Glomerular endothelial cell (primary cell): ENCODE results near the gene CLDN6. TPM values are rescaled to one million over a fixed set of nuclear protein-coding genes. Genes with fewer than 3 reads are reported as not detected.

Source experiments
- DNase-seq: peaks from one replicate; pipeline ENCODE4 v3.0.0-alpha.2; 2011; ENCODE audit warnings: low read depth, low spot score; ENCODE audit errors: extremely low read depth
- total RNA-seq: library from RNA; depleted of rRNA; stranded (reverse); fragments of >200 nt; gene quantifications from 2 replicates; pipeline ENCODE4 v1.2.3, GENCODE V29; 2015

Gene CLDN6
- total RNA-seq, 1 donor from 2014 or later: 0.12 TPM

GRCh38 chr16:2974319-2975056, 43.5 kb downstream of the CLDN6 start:
- no peak for DNase-seq

DNA sequence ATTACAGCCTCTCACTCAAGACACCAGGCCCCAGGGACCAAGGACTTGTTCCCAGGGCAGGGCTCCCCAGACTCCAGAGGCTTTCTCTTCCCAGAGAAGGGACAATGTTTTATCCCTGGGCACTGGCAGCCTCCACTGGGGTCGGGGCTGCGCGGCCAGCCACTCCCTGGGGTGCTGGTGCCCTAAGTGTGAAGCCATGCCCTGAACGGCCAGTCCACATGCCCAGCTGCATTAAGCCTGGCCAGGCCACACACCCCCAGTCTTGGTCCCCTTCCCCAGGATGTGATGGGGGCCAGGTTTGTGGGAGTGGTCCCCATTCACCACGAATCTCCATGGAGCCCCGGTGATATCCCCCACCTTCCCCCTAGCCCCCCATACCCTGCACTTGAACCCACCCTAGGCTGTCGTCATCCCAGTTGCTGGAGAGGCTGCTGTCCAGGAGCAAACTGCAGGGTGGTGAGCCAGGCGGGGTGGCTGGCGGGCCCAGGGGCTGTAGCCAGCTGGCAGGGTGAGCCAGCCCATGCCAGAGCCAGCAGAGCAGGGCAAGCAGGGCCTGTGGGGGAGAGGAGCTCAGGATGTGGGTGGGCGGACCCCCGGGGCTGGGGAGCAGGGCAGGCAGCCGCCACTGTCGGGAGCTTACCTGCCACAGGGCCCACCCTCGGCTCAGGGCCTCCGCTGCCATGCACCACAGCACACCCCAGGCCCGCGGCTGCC, 44.2 kb downstream of the CLDN6 start:
- DNase-seq: no peak

GRCh38 chr16:2973093-2973492, 44.9 kb downstream of the CLDN6 start:
- DNase-seq: no peak

- no peak for DNase-seq
Measured at GRCh38 chr16:2971985-2972784, 45.8 kb downstream of the CLDN6 start.

DNA sequence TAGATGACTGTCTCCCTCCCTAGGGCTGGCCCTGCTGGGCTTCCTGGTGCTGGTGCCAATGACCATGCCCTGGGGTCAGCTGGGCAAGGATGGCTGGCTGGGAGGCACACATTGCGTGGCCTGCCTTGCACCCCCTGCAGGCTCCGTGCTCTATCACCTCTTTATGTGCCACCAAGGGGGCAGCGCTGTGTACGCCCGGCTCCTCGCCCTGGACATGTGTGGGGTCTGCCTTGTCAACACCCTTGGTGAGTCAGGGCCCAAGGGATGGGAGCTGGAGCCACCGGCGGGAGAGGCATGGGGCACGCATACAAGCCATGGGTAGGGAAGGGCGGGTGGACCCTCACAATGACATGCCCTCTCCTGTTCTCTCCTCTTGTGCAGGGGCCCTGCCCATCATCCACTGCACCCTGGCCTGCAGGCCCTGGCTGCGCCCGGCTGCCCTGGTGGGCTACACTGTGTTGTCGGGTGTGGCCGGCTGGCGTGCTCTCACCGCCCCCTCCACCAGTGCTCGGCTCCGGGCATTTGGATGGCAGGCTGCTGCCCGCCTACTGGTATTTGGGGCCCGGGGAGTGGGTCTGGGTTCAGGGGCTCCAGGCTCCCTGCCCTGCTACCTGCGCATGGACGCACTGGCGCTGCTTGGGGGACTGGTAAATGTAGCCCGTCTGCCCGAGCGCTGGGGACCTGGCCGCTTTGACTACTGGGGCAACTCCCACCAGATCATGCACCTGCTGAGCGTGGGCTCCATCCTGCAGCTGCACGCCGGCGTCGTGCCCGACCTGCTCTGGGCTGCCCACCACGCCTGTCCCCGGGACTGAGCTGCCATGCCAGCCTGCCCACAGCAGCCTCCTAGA, 46.6 kb downstream of the CLDN6 start:
- DNase-seq: no peak

DNA sequence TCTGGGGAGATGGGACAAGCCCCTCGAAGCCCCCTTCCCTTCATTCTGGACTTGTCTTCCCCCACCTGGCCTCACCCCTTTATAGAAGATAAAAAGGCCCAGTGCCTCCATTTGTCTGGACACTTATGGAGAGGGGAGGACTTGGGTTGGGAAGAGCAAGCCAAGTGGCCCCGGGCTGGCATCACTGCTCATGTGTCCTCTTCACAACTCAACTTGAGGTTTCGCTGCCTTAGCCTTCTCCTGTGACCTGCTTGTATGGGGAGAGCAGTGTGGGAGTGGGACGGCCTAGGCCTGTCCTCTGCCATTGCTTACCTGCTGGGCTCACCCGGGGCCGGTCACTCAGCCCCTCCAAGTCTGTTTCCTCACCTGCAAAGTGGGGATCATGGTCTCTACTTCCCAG, 47.4 kb downstream of the CLDN6 start:
- DNase-seq: no peak

DNA sequence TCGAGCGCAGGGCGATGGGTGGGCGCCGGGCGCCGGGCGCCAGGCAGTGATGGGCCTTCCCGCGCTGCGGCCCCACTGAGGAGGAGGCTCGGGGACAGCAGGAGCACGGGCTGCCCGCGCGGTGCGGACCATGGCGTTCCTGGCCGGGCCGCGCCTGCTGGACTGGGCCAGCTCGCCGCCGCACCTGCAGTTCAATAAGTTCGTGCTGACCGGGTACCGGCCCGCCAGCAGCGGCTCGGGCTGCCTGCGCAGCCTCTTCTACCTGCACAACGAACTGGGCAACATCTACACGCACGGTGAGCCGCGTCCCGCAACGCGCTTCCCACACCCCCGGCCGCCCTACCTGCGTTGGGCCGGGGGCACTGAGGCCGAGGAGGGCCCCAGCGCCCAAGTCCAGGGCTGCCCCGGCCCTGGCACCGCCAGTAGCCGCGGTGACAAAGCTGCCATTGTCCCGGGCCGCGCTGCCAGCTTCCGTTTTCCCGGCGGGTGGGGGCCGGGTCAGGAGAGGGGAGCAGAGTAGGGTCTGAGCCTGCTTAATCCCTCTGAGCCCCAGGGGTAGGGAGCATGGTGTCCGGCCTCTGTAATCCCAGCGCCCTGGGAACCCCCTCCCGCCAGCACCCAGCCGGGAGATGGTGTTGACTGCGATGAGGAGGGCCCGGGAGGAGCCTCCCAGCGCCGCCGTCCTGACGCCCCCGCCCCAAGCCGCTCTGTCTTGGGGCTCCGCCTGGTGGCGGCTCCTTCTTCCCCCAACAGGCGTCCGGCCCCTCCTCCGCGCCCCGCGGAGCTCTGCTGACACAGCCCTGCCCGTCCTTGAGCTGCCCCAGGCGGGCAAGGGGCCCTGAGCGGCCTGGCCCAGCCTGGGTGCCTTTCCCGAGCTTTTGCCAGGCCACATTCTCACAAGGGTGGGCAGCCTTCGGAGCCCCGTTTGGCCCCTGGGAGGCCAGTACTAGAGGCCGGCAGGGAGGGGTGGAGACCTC, 48.1 kb downstream of the CLDN6 start:
- no peak for DNase-seq

DNA sequence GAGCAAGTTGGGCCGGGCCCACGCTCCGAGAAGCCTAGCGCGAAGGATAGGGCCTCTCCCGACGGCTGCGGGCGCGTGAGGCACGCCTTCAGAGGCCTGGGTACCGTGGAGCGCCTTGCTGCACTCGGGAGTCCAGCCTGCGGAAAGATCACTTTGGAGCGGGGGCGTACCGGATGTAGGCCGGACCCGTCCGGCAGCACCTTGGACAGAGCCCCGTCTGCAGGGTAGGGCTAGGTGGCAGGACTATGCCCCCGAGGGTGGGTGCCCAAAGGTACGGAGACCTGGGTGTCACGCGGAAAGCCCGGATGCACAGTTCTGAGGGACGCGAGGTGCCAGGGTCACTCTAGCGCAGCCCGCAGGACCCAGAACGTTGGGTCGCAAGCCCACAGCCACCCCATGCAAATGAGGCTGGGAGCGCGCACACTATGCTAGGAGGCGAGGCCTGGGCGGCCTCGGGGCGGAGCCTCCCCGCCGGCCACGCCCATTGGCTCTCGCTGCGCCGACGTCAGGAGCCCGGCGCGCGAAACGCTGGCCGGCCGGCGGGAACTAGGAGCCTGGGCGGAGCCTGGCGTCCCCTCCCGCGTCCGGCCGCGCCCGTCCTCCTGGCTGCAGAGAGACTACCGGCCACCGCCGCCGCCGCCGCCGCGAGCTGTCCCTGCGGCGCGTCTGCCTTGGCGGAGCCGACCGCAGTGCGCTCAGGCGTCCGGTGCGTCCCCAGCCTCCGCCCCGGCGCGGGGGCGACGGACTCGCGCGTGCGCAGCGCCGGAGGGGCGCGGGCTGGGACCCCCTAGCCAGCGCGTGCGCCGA, 49.0 kb downstream of the CLDN6 start, which contains the start of gene PAQR4:
Gene PAQR4, plus strand, starts transcription at position 611 of the 807 bp plus-strand sequence. CDS start 327 bp downstream, outside the sequence.
- peak; percentile 10 for DNase-seq

DNA sequence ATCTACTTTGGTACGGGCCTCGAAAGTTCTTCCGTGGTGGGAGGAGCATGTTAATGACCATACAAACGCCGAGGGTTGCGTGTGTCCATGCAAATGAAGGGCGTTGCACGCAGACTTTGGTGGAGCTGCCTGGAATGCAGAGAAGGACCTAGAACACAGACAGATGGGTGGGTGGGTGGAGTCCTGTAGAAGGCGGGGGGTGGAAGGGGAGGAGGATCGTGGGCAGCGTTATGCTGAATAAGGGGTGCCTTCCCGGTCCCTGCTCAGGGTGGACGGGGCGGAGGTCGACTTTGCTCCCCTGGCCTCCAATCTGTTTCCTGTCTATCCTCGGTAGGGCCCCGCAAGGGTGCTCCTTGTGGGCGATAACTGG, 49.6 kb downstream of the CLDN6 start:
- DNase-seq: no peak

GRCh38 chr16:2967721-2968161, 50.2 kb downstream of the CLDN6 start:
- no peak for DNase-seq

DNA sequence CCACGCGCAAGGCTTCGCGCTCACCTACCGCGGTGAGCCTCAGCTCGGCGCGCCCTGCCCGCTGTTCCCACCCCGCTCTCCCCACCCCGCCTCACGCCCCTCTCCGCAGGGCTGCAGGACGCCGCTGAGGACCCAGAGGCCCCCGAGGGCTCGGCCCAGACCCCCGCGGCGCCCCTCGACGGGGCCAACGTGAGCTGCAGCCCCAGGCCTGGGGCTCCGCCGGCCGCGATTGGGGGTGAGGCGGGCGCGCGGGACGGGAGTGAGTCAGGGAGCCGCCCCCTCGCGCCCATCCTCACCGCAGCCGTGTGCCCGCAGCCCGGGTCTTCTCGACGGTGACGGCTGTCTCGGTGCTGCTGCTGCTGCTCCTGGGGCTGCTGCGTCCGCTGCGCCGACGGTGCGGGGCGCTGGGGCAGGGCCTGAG, 50.8 kb downstream of the CLDN6 start:
- no peak for DNase-seq

DNA sequence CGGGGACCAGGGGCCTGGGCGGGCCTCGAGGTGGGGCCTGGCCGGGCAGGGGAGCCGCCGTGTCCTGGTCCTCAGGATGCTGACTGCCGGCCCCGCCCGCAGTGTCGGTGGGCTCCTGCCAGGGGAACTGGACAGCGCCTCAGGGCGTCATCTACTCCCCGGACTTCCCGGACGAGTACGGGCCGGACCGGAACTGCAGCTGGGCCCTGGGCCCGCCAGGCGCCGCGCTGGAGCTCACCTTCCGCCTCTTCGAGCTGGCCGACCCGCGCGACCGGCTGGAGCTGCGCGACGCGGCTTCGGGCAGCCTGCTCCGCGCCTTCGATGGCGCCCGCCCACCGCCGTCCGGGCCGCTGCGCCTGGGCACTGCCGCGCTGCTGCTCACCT, 51.2 kb downstream of the CLDN6 start:
- no peak for DNase-seq

- no peak for DNase-seq
Measured at GRCh38 chr16:2966043-2966807, 51.8 kb downstream of the CLDN6 start.

Other genes with a start within 250 kb of the CLDN6 start
- 231 and 338 TPM in 2 replicates for gene ELOB, start 240.9 kb downstream of the CLDN6 start, total RNA-seq
- gene PRSS33, start 230.6 kb downstream of the CLDN6 start, total RNA-seq: not detected in 2 replicates
- gene PRSS41, start 219.7 kb downstream of the CLDN6 start, total RNA-seq: not detected in 2 replicates
- gene PRSS21, start 200.9 kb downstream of the CLDN6 start, total RNA-seq: not detected in 2 replicates
- 0.99 TPM in 1 of 2 replicates, not detected in the other for gene ZG16B, start 187.9 kb downstream of the CLDN6 start, total RNA-seq
- 0.44 TPM in 1 of 2 replicates, not detected in the other for gene PRSS22, start 160.0 kb downstream of the CLDN6 start, total RNA-seq
- gene FLYWCH2, start 135.0 kb downstream of the CLDN6 start, total RNA-seq: 81.6 and 96.0 TPM in 2 replicates
- 49.2 and 56.5 TPM in 2 replicates for gene FLYWCH1, start 106.3 kb downstream of the CLDN6 start, total RNA-seq
- 0.15 TPM in 1 of 2 replicates, not detected in the other for gene KREMEN2, start 53.9 kb downstream of the CLDN6 start, total RNA-seq
- gene PAQR4, start 48.8 kb downstream of the CLDN6 start, total RNA-seq: 10.7 and 14.9 TPM in 2 replicates
- gene PKMYT1, start 37.7 kb downstream of the CLDN6 start, total RNA-seq: 9.0 and 12.9 TPM in 2 replicates
- gene CLDN9, start 5.3 kb downstream of the CLDN6 start, total RNA-seq: not detected in 2 replicates
- gene TNFRSF12A, start 2.2 kb upstream of the CLDN6 start, total RNA-seq: 202 and 204 TPM in 2 replicates
- gene HCFC1R1, start 5.8 kb upstream of the CLDN6 start, total RNA-seq: 24.7 and 32.6 TPM in 2 replicates
- 20.7 and 28.9 TPM in 2 replicates for gene THOC6, start 5.9 kb upstream of the CLDN6 start, total RNA-seq
- gene BICDL2, start 18.8 kb upstream of the CLDN6 start, total RNA-seq: not detected in 2 replicates
- gene MMP25, start 28.4 kb upstream of the CLDN6 start, total RNA-seq: 0.05 and 0.35 TPM in 2 replicates
- gene IL32, start 47.5 kb upstream of the CLDN6 start, total RNA-seq: 960 and 1,559 TPM in 2 replicates
- gene ZSCAN10, start 81.1 kb upstream of the CLDN6 start, total RNA-seq: not detected in 2 replicates
- gene ZNF205, start 94.4 kb upstream of the CLDN6 start, total RNA-seq: 19.8 and 26.3 TPM in 2 replicates
- gene ZNF213, start 116.8 kb upstream of the CLDN6 start, total RNA-seq: 7.5 and 15.1 TPM in 2 replicates
- not detected in 2 replicates for gene OR1F1, start 170.0 kb upstream of the CLDN6 start, total RNA-seq
- 7.2 and 9.5 TPM in 2 replicates for gene ZNF200, start 217.0 kb upstream of the CLDN6 start, total RNA-seq
- gene MEFV, start 238.4 kb upstream of the CLDN6 start, total RNA-seq: not detected in 2 replicates